K562 (cell line): ENCODE data around the gene LPAR6. TPM values are rescaled to one million over a fixed set of nuclear protein-coding genes. Genes with fewer than 3 reads are reported as not detected.

Experiments used
- ATAC-seq: fragments of 200-7000 bp; cut with Tn5 transposase; 3 replicates; pipeline ENCODE4 v1.9.1; 2020; ENCODE audit warnings: moderate library complexity
- BruUV-seq: library from RNA; stranded (reverse); fragments of 400-500 nt; replicated peaks from 2 replicates; lab custom pipeline; 2021; lab: Mats Ljungman, UMichigan
- CTCF ChIA-PET: fragments of 300-600 bp; formaldehyde crosslinking; extraction: SDS; loops from one replicate; lab custom pipeline; 2021; ENCODE audit warnings: low intra/inter-chr PET ratio; lab: Yijun Ruan, JAX
- POLR2A ChIA-PET: fragments of 300-600, 350-650 bp; sonication (Branson Sonifier 250); formaldehyde crosslinking; extraction: SDS; loops from one replicate; lab custom pipeline; 2021; ENCODE audit warnings: antibody characterized with exemption, inconsistent platforms; lab: Yijun Ruan, JAX
- DNase-seq, 4 experiments: peaks; one replicate each; pipeline versions ENCODE4 v3.0.0 to v3.0.0-alpha.2; 2011 to 2018; ENCODE audit warnings: low spot score in 3 of 4, mixed read lengths in 3 of 4; ENCODE audit errors: extremely low read depth in 1 of 4
- FAIRE-seq: peaks from 2 replicates; lab custom pipeline; 2011; peaks lifted over from hg19 to GRCh38; lab: Jason Lieb, UNC
- H2AFZ ChIP-seq: 2 replicates; pipeline ENCODE4 v1.6.0; 2011; ENCODE audit warnings: low read depth, low read length, control low read depth, inconsistent platforms
- H3K27ac ChIP-seq: fragments of 200-600 bp; 3 replicates; pipeline ENCODE4 v1.8.0; 2011; ENCODE audit warnings: low read depth, mild to moderate bottlenecking, control low read depth, inconsistent platforms, low read length, moderate library complexity, mixed read lengths; ENCODE audit errors: extremely low read depth
- H3K27me3 ChIP-seq, 2 experiments: fragments of 300-600 bp in 1 of 2; 2 replicates in 1 of 2; 3 replicates in 1 of 2; pipeline versions ENCODE4 v1.6.0 to v1.8.0; 2011; ENCODE audit warnings: inconsistent platforms in 2 of 2, low read length in 2 of 2, mild to moderate bottlenecking in 1 of 2, mixed read lengths in 1 of 2, moderate library complexity in 1 of 2; ENCODE audit not compliant: control insufficient read depth in 2 of 2, insufficient read depth in 2 of 2
- H3K36me3 ChIP-seq: fragments of 300-600 bp; 3 replicates; pipeline ENCODE4 v1.8.0; 2011; ENCODE audit warnings: mild to moderate bottlenecking, low read length, inconsistent platforms; ENCODE audit not compliant: control insufficient read depth, insufficient read depth
- H3K4me1 ChIP-seq, 2 experiments: fragments of 200-600 bp in 1 of 2; replicated peaks in 1 of 2; 2 replicates in 1 of 2; 3 replicates in 1 of 2; pipeline versions ENCODE4 v1.5.1 to v1.8.0; 2011; ENCODE audit warnings: inconsistent platforms in 2 of 2, low read length in 2 of 2, mild to moderate bottlenecking in 1 of 2, mixed read lengths in 1 of 2, moderate library complexity in 1 of 2; ENCODE audit not compliant: control insufficient read depth in 2 of 2, insufficient read depth in 2 of 2
- H3K4me2 ChIP-seq: 2 replicates; pipeline ENCODE4 v1.6.1; 2011; ENCODE audit warnings: low read length, control low read depth, inconsistent platforms, mixed read lengths; ENCODE audit not compliant: insufficient read depth
- H3K4me3 ChIP-seq: fragments of 200-600 bp; sonication (generic), shearing (Covaris generic); 2 replicates; pipeline ENCODE4 v1.5.1; 2016; ENCODE audit warnings: control low read depth, inconsistent platforms
- H3K79me2 ChIP-seq: fragments of 200-600 bp; 3 replicates; pipeline ENCODE4 v1.8.0; 2011; ENCODE audit warnings: low read length, inconsistent platforms; ENCODE audit not compliant: control insufficient read depth, insufficient read depth
- H3K9ac ChIP-seq, 2 experiments: 2 replicates each; pipeline versions ENCODE4 v1.6.0 to v1.6.1; 2011; ENCODE audit warnings: low read depth in 2 of 2, low read length in 2 of 2, control low read depth in 1 of 2, inconsistent platforms in 1 of 2, mild to moderate bottlenecking in 1 of 2, mixed read lengths in 1 of 2; ENCODE audit not compliant: insufficient read depth in 1 of 2
- H3K9me1 ChIP-seq: one replicate; pipeline ENCODE4 v1.6.0; 2011; ENCODE audit warnings: inconsistent platforms, mild to moderate bottlenecking, low read length, moderate library complexity; ENCODE audit not compliant: control insufficient read depth, insufficient read depth
- H3K9me3 ChIP-seq: replicated peaks from 2 replicates; pipeline ENCODE4 v1.5.1; 2011; ENCODE audit warnings: low read depth, low read length, inconsistent platforms; ENCODE audit not compliant: control insufficient read depth, insufficient read depth
- H4K20me1 ChIP-seq: replicated peaks from 2 replicates; pipeline ENCODE4 v1.6.1; 2011; ENCODE audit warnings: low read length, inconsistent platforms, mixed read lengths; ENCODE audit not compliant: control insufficient read depth, insufficient read depth
- GABPB2 ChIP-seq: fragments of 250-450 bp; sonication (Bioruptor Pico); conservative IDR thresholded peaks from 2 replicates; pipeline ENCODE4 v1.5.1; 2021; ENCODE audit warnings: mild to moderate bottlenecking
- PCBP2 ChIP-seq: fragments of 200-400 bp; formaldehyde crosslinking; IDR thresholded peaks from 2 replicates; pipeline ENCODE4 v1.6.1; 2018; ENCODE audit warnings: low read length, low read depth, mild to moderate bottlenecking, moderate library complexity; ENCODE audit not compliant: poor library complexity, severe bottlenecking
- RBFOX2 ChIP-seq: fragments of 200-400 bp; formaldehyde crosslinking; IDR thresholded peaks from 2 replicates; pipeline ENCODE4 v1.6.1; 2017; ENCODE audit warnings: low read depth, mild to moderate bottlenecking, low read length, moderate library complexity
- WGBS: fragments of 100-300 bp; shearing (Covaris generic); methylation state at CpG from one replicate; pipeline ENCODE4 v1.1.6; 2016; ENCODE audit warnings: low coverage, mixed read lengths; ENCODE audit not compliant: insufficient coverage; ENCODE audit errors: missing lambda C conversion rate; 5-methylcytosine and 5-hydroxymethylcytosine counted together
- in situ Hi-C: fragments of 300-500 bp; cut with MboI; formaldehyde crosslinking; loops from 4 replicates; pipeline ENCODE4 v1.15.0; 2018; ENCODE audit warnings: inconsistent platforms, mixed read lengths
- intact Hi-C: fragments of 100-400 bp; cut with micrococcal nuclease; formaldehyde crosslinking; loops from 2 replicates; pipeline ENCODE4 v1.14.2; 2022
- polyA plus RNA-seq, 8 experiments: library from polyadenylated mRNA; depleted of rRNA in 4 of 8; stranded (reverse) in 5 of 8; unstranded in 3 of 8; fragments of >200 nt; fragmentation: Nextera tagmentation in 2 of 8; fragmentation: Illumina TruSeq in 1 of 8; extraction: Ambion mirVana in 2 of 8; extraction: Trizol in 1 of 8; gene quantifications; 2 replicates each; pipeline versions ENCODE4 v1.2.1 to v1.2.3, GENCODE V29; 2011 to 2014; ENCODE audit warnings: inconsistent platforms in 1 of 8, missing spikeins in 1 of 8
- total RNA-seq, 7 experiments: library from RNA; depleted of rRNA in 6 of 7; stranded (reverse); fragments of >200 nt in 6 of 7; fragmentation: Illumina TruSeq in 2 of 7; extraction: Trizol in 2 of 7; gene quantifications; 2 replicates each; pipeline versions ENCODE4 v1.2.1 to v1.2.3, GENCODE V29; 2011 to 2021; ENCODE audit warnings: low replicate concordance in 1 of 7
- TF ChIP-seq, protein P1 (sequence below): fragments of 250-450 bp; sonication (Bioruptor Pico); IDR thresholded peaks from 2 replicates; pipeline ENCODE4 v1.8.0; 2021; ENCODE audit warnings: mild to moderate bottlenecking, moderate library complexity
- TF ChIP-seq, protein P2 (sequence below): sonication (generic); formaldehyde crosslinking; IDR thresholded peaks from 2 replicates; pipeline ENCODE4 v1.8.1; 2023; ENCODE audit warnings: mild to moderate bottlenecking, missing genetic modification reagents
- TF ChIP-seq, protein P3 (sequence below), 2 experiments: fragments of 450-650 bp in 1 of 2; sonication (generic) in 1 of 2; formaldehyde crosslinking; conservative IDR thresholded peaks; 2 replicates each; pipeline versions ENCODE4 v1.4.0 to v1.8.1; 2020 to 2022; ENCODE audit warnings: mild to moderate bottlenecking in 1 of 2, missing genetic modification reagents in 1 of 2

LPAR6 gene
- total and polyA plus RNA-seq, 9 of the 15 experiments (the other 6 are each of a cell fraction or from before 2014, with no cell fraction given) = 0.04 to 0.14 (median 0.10) TPM; not detected in 5

DNA sequence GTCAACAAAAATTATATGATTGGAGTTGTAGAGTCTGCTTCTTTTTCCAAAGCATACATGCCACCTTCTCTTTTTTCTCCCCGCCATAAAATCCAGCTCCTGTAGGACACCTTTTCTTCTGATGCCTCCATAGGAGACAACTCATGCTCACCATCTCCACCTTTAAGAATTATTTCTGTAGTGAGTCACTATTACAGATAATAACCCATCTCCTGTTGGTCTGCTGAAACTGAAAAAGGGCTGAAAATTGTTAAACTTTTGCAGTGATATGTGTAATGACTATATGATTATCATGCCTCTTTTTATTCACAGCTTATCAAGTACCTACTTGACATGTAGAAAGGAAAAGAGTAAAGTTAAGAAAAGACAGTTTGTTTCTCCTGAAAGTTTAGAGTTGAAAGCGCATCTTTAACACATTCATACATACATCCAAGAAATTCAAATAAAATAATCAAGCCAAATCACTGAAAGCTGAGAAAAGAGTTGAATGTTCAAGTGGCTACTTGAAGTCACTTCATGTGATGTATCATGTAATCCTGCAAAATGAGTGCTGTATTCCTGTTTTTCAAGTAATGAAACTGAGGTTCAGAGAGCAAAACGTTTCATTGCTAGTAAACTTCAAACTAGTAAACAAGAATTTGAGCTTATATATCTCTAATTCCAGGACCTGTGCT lies 35.5 kb upstream of the LPAR6 start:
- Histone ChIP-seq H2AFZ (no peak overlapping the region), H3K4me1 (no peaks in the 10 kb centered on the region), H3K4me3 (no peak overlapping the region), H3K27me3 (no peaks in the 10 kb centered on the region), H3K9me3 (no peaks in the 10 kb centered on the region), H4K20me1 (no peaks in the 10 kb centered on the region), H3K79me2 (no peaks in the 10 kb centered on the region), H3K9me1 (no peaks in the 10 kb centered on the region), H3K27ac (no peak overlapping the region), H3K9ac (no peak overlapping the region), H3K4me2 (no peak overlapping the region), H3K36me3 (no peaks in the 10 kb centered on the region)
- ChIA-PET CTCF (no interaction called here), POLR2A (no interaction called here)
- no TSS peak for BruUV-seq
- ATAC-seq (no peak), FAIRE-seq (no peak), DNase-seq (no peak)
- 26% methylated on average over 2 of the region's 3 CpGs for WGBS
- TF ChIP-seq, protein P1, sequence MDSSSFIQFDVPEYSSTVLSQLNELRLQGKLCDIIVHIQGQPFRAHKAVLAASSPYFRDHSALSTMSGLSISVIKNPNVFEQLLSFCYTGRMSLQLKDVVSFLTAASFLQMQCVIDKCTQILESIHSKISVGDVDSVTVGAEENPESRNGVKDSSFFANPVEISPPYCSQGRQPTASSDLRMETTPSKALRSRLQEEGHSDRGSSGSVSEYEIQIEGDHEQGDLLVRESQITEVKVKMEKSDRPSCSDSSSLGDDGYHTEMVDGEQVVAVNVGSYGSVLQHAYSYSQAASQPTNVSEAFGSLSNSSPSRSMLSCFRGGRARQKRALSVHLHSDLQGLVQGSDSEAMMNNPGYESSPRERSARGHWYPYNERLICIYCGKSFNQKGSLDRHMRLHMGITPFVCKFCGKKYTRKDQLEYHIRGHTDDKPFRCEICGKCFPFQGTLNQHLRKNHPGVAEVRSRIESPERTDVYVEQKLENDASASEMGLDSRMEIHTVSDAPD (CRISPR knock-in tag) = no peak
- TF ChIP-seq, protein P2, sequence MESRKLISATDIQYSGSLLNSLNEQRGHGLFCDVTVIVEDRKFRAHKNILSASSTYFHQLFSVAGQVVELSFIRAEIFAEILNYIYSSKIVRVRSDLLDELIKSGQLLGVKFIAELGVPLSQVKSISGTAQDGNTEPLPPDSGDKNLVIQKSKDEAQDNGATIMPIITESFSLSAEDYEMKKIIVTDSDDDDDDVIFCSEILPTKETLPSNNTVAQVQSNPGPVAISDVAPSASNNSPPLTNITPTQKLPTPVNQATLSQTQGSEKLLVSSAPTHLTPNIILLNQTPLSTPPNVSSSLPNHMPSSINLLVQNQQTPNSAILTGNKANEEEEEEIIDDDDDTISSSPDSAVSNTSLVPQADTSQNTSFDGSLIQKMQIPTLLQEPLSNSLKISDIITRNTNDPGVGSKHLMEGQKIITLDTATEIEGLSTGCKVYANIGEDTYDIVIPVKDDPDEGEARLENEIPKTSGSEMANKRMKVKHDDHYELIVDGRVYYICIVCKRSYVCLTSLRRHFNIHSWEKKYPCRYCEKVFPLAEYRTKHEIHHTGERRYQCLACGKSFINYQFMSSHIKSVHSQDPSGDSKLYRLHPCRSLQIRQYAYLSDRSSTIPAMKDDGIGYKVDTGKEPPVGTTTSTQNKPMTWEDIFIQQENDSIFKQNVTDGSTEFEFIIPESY (CRISPR knock-in tag) = no peak
- TF ChIP-seq RBFOX2 (no peak), PCBP2 (no peak), GABPB2 (CRISPR knock-in tag) (no peak)
- TF ChIP-seq, protein P3, sequence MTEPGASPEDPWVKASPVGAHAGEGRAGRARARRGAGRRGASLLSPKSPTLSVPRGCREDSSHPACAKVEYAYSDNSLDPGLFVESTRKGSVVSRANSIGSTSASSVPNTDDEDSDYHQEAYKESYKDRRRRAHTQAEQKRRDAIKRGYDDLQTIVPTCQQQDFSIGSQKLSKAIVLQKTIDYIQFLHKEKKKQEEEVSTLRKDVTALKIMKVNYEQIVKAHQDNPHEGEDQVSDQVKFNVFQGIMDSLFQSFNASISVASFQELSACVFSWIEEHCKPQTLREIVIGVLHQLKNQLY (CRISPR knock-in tag; conservative IDR thresholded peaks at IDR 0.05) = no peak
- intact Hi-C loops (no loop called here), in situ Hi-C loops (no loop called here)
